Adrenal gland (tissue), 12 donors: ENCODE data around the gene CDK13. TPM values are rescaled to one million over a fixed set of nuclear protein-coding genes. Genes with fewer than 3 reads are reported as not detected.
"Not testable (repeated sequence)": the region's sequence is repeated elsewhere in the genome, so short reads cannot be mapped to it uniquely, and the experiment has no call there.

Experiments used
- DNase-seq, 7 donors: peaks; one replicate each; pipeline ENCODE4 v3.0.0-alpha.2; 2019 to 2020
- H3K27ac ChIP-seq, 5 donors: fragments of 200-600 bp; sonication (generic) in 4 of 5; 1 replicate in 3 of 5; 2 replicates in 2 of 5; pipeline versions ENCODE4 v1.5.1 to v1.8.0; 2016 to 2020; ENCODE audit warnings: mild to moderate bottlenecking in 1 of 5
- H3K27me3 ChIP-seq: fragments of 200-600 bp; 2 replicates; pipeline ENCODE4 v1.8.0; 2021
- H3K36me3 ChIP-seq, 2 donors: fragments of 200-600 bp; replicated peaks in 1 of 2; 1 replicate in 1 of 2; 2 replicates in 1 of 2; pipeline versions ENCODE4 v1.5.1 to v1.8.0; 2018 to 2022
- H3K4me1 ChIP-seq, 2 donors: fragments of 200-600 bp; replicated peaks in 1 of 2; 1 replicate in 1 of 2; 2 replicates in 1 of 2; pipeline versions ENCODE4 v1.5.1 to v1.8.0; 2018 to 2021
- H3K4me3 ChIP-seq, 4 donors: fragments of 200-600 bp; sonication (generic) in 3 of 4; one replicate each; pipeline ENCODE4 v1.5.1; 2016 to 2018
- H3K9me3 ChIP-seq, 3 donors: fragments of 200-600 bp; sonication (generic) in 1 of 3; replicated peaks in 1 of 3; 1 replicate in 2 of 3; 2 replicates in 1 of 3; pipeline versions ENCODE4 v1.5.1 to v1.8.0; 2016 to 2021
- POLR2A ChIP-seq, 2 donors: fragments of 450-650 bp; IDR thresholded peaks; one replicate each; pipeline ENCODE4 v1.6.1; 2017; ENCODE audit warnings: antibody characterized with exemption in 2 of 2, mild to moderate bottlenecking in 2 of 2, moderate library complexity in 1 of 2
- WGBS, 4 donors: extraction: QIAGEN DNeasy Blood & Tissue Kit in 2 of 4; methylation state at CpG; one replicate each; pipeline versions ENCODE4 v1.1.5 to v1.1.7; 2013 to 2017; 5-methylcytosine and 5-hydroxymethylcytosine counted together
- intact Hi-C, 2 donors: fragments of 100-400 bp; cut with DNase I; formaldehyde crosslinking; loops; one replicate each; pipeline versions ENCODE4 v1.14.1 to v1.15.0; 2022 to 2023
- polyA plus RNA-seq, 3 donors: library from polyadenylated mRNA; stranded (reverse); fragments of 200-250 nt in 2 of 3; fragments of 350-450 nt in 1 of 3; fragmentation: Illumina TruSeq in 1 of 3; extraction: RNeasy Lipid Tissue Mini Kit (QIAGEN cat#74804) in 1 of 3; gene quantifications; one replicate each; pipeline ENCODE4 v1.2.3, GENCODE V29; 2013 to 2014
- small RNA-seq, 2 donors: library from RNA; depleted of rRNA; stranded (forward); fragments of <200 nt; gene quantifications; one replicate each; pipeline ENCODE3, GENCODE V24; 2016
- total RNA-seq, 9 donors: library from RNA; depleted of rRNA in 4 of 9; stranded (reverse); fragments of >200 nt in 4 of 9; fragments of 120-200 nt in 1 of 9; fragmentation: NEBNext Ultra II Directional in 1 of 9; extraction: Animal tissue kit (Norgen Biotek cat#: 25700) in 1 of 9; gene quantifications; one replicate each; pipeline versions ENCODE4 v1.1.0 to v1.2.4, GENCODE V29; 2013 to 2023
- TF ChIP-seq, protein P1 (sequence below), 6 experiments: fragments of 450-650 bp in 4 of 6; fragments of 200-600 bp in 2 of 6; sonication (generic) in 1 of 6; IDR thresholded peaks; 1 replicate in 5 of 6; 2 replicates in 1 of 6; pipeline versions ENCODE4 v1.5.1 to v1.8.0; 2016 to 2021; ENCODE audit warnings: antibody characterized with exemption in 6 of 6, mild to moderate bottlenecking in 2 of 6, moderate library complexity in 1 of 6
- donor health status: healthy with polysubstance abuse.
- donor health status: Bipolar disorder and iron deficiency.
- donor health status: DM: yes; HTN: yes; CAD: no.
- donor health status: DM: no; HTN: no; CAD: no.
- donor health status: DM: no; HTN: no; CAD: no.
- donor health status: DM: yes; HTN: yes; CAD: no.

The CDK13 gene
- total and polyA plus RNA-seq, 12 donors: 21.2 to 77.7 (median 40.2) TPM

DNA sequence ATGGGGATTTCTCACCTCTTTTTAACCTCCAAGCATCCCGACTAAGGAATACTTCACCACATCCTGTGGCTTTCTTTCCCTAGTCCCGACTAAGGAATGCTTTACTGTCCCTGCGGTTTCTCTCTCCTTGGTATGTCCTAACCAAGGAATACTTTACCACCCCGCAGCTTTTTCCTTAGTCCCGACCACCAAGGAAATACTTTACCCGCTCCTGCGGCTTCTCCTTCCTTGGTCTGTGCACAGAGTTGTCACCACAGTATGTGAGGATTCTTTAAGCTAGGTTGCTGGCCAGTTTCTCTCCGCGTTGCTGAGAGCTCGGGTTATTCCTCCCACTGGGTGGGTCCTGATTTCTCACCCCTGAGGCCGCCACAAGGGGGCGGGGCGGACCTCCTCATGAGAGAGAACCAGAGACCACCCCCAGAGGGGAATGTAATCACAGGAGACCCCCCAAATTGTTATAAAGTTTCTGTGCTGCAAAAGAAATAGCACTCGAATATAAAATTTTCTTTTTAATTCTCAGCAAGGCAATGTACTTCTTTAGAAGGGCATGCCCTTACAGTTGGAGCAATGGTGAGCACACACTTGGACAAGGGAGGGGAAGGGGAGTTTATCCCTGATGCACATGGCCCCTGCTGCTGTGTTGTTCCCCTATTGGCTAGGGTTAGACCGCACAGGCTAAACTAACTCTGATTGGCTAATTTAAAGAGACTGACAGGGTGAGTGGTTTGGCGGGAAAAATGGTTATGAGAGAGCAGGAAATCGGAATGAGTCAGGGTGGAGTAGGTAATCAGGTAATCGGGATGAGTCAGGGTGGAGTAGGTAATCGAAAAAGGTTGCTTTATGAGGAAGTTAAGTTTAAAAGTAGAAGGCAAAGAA, 197.6 kb downstream of the CDK13 start:
- Histone ChIP-seq H3K36me3 (no peaks in the 10 kb centered on the region), H3K27me3 (no peaks in the 10 kb centered on the region), H3K27ac (no peak overlapping the region), H3K9me3 (no peaks in the 10 kb centered on the region), H3K4me3 (no peak overlapping the region), H3K4me1 (no peaks in the 10 kb centered on the region)
- WGBS, 4 donors: 83 to 91% (median 86%) methylated on average over 19 of the region's 19 CpGs
- TF ChIP-seq, protein P1, sequence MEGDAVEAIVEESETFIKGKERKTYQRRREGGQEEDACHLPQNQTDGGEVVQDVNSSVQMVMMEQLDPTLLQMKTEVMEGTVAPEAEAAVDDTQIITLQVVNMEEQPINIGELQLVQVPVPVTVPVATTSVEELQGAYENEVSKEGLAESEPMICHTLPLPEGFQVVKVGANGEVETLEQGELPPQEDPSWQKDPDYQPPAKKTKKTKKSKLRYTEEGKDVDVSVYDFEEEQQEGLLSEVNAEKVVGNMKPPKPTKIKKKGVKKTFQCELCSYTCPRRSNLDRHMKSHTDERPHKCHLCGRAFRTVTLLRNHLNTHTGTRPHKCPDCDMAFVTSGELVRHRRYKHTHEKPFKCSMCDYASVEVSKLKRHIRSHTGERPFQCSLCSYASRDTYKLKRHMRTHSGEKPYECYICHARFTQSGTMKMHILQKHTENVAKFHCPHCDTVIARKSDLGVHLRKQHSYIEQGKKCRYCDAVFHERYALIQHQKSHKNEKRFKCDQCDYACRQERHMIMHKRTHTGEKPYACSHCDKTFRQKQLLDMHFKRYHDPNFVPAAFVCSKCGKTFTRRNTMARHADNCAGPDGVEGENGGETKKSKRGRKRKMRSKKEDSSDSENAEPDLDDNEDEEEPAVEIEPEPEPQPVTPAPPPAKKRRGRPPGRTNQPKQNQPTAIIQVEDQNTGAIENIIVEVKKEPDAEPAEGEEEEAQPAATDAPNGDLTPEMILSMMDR (IDR thresholded peaks at IDR 0.05): no peak
- TF ChIP-seq POLR2A (IDR thresholded peaks at IDR 0.05): no peak
- no peak for DNase-seq
- intact Hi-C loops: no loop called here

DNA sequence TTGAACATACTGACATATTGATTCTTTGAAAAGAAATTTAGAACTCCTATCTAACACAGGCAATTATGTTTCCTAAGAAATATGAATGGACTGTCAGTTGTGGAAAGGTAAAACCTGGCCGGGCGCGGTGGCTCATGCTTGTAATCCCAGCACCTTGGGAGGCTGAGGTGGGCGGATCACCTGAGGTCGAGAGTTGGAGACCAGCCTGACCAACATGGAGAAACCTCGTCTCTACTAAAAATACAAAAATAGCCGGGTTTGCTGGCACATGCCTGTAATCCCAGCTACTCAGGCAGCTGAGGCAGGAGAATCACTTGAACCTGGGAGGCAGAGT, 198.2 kb downstream of the CDK13 start:
- DNase-seq, H3K27me3 ChIP-seq, H3K9me3 ChIP-seq, H3K27ac ChIP-seq, intact Hi-C loops, H3K36me3 ChIP-seq, H3K4me1 ChIP-seq, H3K4me3 ChIP-seq: not testable (repeated sequence)
- 92 to 97% (median 94%) methylated on average over 7 of the region's 7 CpGs for WGBS, 4 donors

DNA sequence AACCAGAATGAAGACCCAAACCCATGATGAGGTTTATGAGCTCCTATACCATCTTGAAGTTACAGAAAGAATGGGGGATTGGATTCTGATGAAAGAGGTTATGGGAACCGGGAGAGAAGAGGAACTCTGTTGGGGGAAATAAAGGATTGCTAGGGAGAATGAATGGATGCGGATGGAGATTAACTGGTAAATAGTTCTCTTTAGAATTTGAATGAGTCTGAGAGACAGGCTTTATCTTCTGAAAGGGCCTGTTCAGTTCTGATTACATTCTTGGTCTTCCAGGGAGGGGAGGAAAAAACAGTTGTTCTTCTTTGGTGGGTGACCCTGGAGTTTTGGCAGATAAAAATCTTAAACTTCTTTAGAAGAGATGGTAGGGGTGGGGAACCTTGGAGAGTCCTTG, 198.6 kb downstream of the CDK13 start:
- intact Hi-C loops: no loop called here
- no peak overlapping the region for H3K27ac ChIP-seq
- H3K36me3 ChIP-seq: no peaks in the 10 kb centered on the region
- no peak for DNase-seq
- H3K4me1 ChIP-seq: no peaks in the 10 kb centered on the region
- 84 to 91% (median 88%) methylated on average over 2 of the region's 2 CpGs for WGBS, 4 donors
- H3K27me3 ChIP-seq: no peaks in the 10 kb centered on the region
- H3K9me3 ChIP-seq: no peaks in the 10 kb centered on the region
- no peak for TF ChIP-seq POLR2A (IDR thresholded peaks at IDR 0.05)
- TF ChIP-seq, protein P1 (IDR thresholded peaks at IDR 0.05): no peak
- no peak overlapping the region for H3K4me3 ChIP-seq

Small RNAs within 50 kb of the gene (small RNA-seq; reads per million reads assigned to genes)
- gene AC006023.1 (0 reads per million in 2 donors), gene AC006023.2 (0 reads per million in 2 donors)

Other genes starting within 250 kb of the CDK13 start
- 10 to 100 TPM; 23.1 to 82.9 (median 42.8) TPM for gene MPLKIP, start 184.4 kb downstream of the CDK13 start, total RNA-seq
- 10 to 100 TPM; 28.1 to 44.8 (median 31.5) TPM for gene MPLKIP, start 184.4 kb downstream of the CDK13 start, polyA plus RNA-seq
- gene SUGCT, start 184.7 kb downstream of the CDK13 start, total RNA-seq: 10 to 100 TPM in 8 of 9 donors, 1 to 10 TPM in 1; 8.4 to 96.4 (median 18.4) TPM
- gene SUGCT, start 184.7 kb downstream of the CDK13 start, polyA plus RNA-seq: 10 to 100 TPM; 20.8 to 45.8 (median 30.2) TPM